IMR-90 (cell line): ENCODE results near the gene MRPL38. TPM values are rescaled to one million over a fixed set of nuclear protein-coding genes. Genes with fewer than 3 reads are reported as not detected.
A peak's percentile ranks its signal among the peaks of the same experiment; 100 is the strongest.

Experiments used
- ATAC-seq: fragments of 200-7000 bp; cut with Tn5 transposase; 2 replicates; pipeline ENCODE4 v1.9.1; 2020; ENCODE audit warnings: low read depth, mild to moderate bottlenecking, moderate library complexity
- BruUV-seq: library from RNA; stranded (reverse); fragments of 400-500 nt; replicated peaks from 2 replicates; lab custom pipeline; 2021; lab: Mats Ljungman, UMichigan
- CTCF ChIA-PET: fragments of 300-600 bp; formaldehyde crosslinking; extraction: SDS; loops from one replicate; lab custom pipeline; 2021; ENCODE audit warnings: antibody characterized with exemption; lab: Yijun Ruan, JAX
- POLR2A ChIA-PET: fragments of 300-600 bp; sonication (Branson Sonifier 250); formaldehyde crosslinking; loops from one replicate; lab custom pipeline; 2022; ENCODE audit warnings: antibody characterized with exemption; ENCODE audit not compliant: unreplicated experiment; lab: Charles Lee
- DNase-seq: peaks from one replicate; pipeline ENCODE4 v3.0.0; 2013
- H2AFZ ChIP-seq: replicated peaks from 2 replicates; pipeline ENCODE3; 2013; ENCODE audit warnings: low read length, mild to moderate bottlenecking; ENCODE audit not compliant: poor library complexity
- H2AK5ac ChIP-seq: 2 replicates; pipeline ENCODE4 v1.6.1; 2013; ENCODE audit warnings: low read depth, low read length, inconsistent platforms
- H2AK9ac ChIP-seq: replicated peaks from 2 replicates; pipeline ENCODE3; 2013; ENCODE audit warnings: mild to moderate bottlenecking, low read depth, low read length, moderate library complexity; ENCODE audit not compliant: poor library complexity
- H2BK120ac ChIP-seq: 2 replicates; pipeline ENCODE4 v1.6.1; 2013; ENCODE audit warnings: low read depth, low read length, inconsistent platforms
- H2BK15ac ChIP-seq: 3 replicates; pipeline ENCODE4 v1.6.1; 2013; ENCODE audit warnings: low read depth, low read length, inconsistent platforms
- H2BK20ac ChIP-seq: 2 replicates; pipeline ENCODE4 v1.6.1; 2013; ENCODE audit warnings: low read depth, mild to moderate bottlenecking, inconsistent platforms, low read length, moderate library complexity
- H2BK5ac ChIP-seq: 2 replicates; pipeline ENCODE4 v1.6.1; 2013; ENCODE audit warnings: mild to moderate bottlenecking, low read depth, low read length, inconsistent platforms; ENCODE audit not compliant: poor library complexity, severe bottlenecking
- H3K14ac ChIP-seq: replicated peaks from 2 replicates; pipeline ENCODE4 v1.6.1; 2013; ENCODE audit warnings: low read depth, low read length, inconsistent platforms
- H3K18ac ChIP-seq: 2 replicates; pipeline ENCODE4 v1.6.1; 2013; ENCODE audit warnings: low read depth, low read length, control low read depth
- H3K23ac ChIP-seq: 2 replicates; pipeline ENCODE4 v1.6.1; 2013; ENCODE audit warnings: low read depth, low read length, inconsistent platforms
- H3K27ac ChIP-seq: 2 replicates; pipeline ENCODE4 v1.5.1; 2013; ENCODE audit warnings: mild to moderate bottlenecking, control low read depth, low read length; ENCODE audit not compliant: insufficient read depth
- H3K27me3 ChIP-seq: 2 replicates; pipeline ENCODE4 v1.6.1; 2013; ENCODE audit warnings: low read length; ENCODE audit not compliant: control insufficient read depth, insufficient read depth
- H3K36me3 ChIP-seq: 2 replicates; pipeline ENCODE4 v1.6.1; 2013; ENCODE audit warnings: low read length, mixed read lengths; ENCODE audit not compliant: control insufficient read depth, insufficient read depth
- H3K4ac ChIP-seq: 2 replicates; pipeline ENCODE4 v1.6.1; 2013; ENCODE audit warnings: low read depth, low read length, inconsistent platforms
- H3K4me1 ChIP-seq: 2 replicates; pipeline ENCODE4 v1.6.1; 2013; ENCODE audit warnings: low read length, mixed read lengths; ENCODE audit not compliant: control insufficient read depth, insufficient read depth
- H3K4me2 ChIP-seq: 2 replicates; pipeline ENCODE4 v1.6.1; 2013; ENCODE audit warnings: low read depth, mild to moderate bottlenecking, control low read depth, low read length, moderate library complexity
- H3K4me3 ChIP-seq: 2 replicates; pipeline ENCODE4 v1.5.1; 2013; ENCODE audit warnings: low read depth, mild to moderate bottlenecking, control low read depth, low read length, moderate library complexity; ENCODE audit not compliant: insufficient read depth
- H3K56ac ChIP-seq: 2 replicates; pipeline ENCODE4 v1.6.1; 2013; ENCODE audit warnings: low read length, inconsistent platforms; ENCODE audit not compliant: insufficient read depth; ENCODE audit errors: extremely low read depth
- H3K79me1 ChIP-seq, 2 experiments: 2 replicates each; pipeline ENCODE4 v1.6.1; 2013; ENCODE audit warnings: low read length in 2 of 2, inconsistent platforms in 1 of 2, low read depth in 1 of 2
- H3K9ac ChIP-seq: 2 replicates; pipeline ENCODE4 v1.6.1; 2013; ENCODE audit warnings: low read depth, low read length, control low read depth
- H3K9me1 ChIP-seq: 2 replicates; pipeline ENCODE4 v1.6.1; 2013; ENCODE audit warnings: low read length, inconsistent platforms; ENCODE audit not compliant: insufficient read depth
- H3K9me3 ChIP-seq: 2 replicates; pipeline ENCODE4 v1.6.1; 2013; ENCODE audit warnings: low read length; ENCODE audit not compliant: control insufficient read depth, insufficient read depth
- H4K20me1 ChIP-seq: 2 replicates; pipeline ENCODE4 v1.6.1; 2013; ENCODE audit warnings: low read length, inconsistent platforms; ENCODE audit not compliant: insufficient read depth
- H4K5ac ChIP-seq: 2 replicates; pipeline ENCODE4 v1.6.1; 2013; ENCODE audit warnings: mild to moderate bottlenecking, low read depth, low read length, control low read depth
- H4K8ac ChIP-seq, 2 experiments: 2 replicates each; pipeline ENCODE4 v1.6.1; 2013; ENCODE audit warnings: low read depth in 2 of 2, low read length in 2 of 2, control low read depth in 1 of 2, inconsistent platforms in 1 of 2
- H4K91ac ChIP-seq: 2 replicates; pipeline ENCODE4 v1.6.1; 2013; ENCODE audit warnings: low read depth, low read length, inconsistent platforms; ENCODE audit not compliant: insufficient read depth
- BHLHE40 ChIP-seq: fragments of 150-350 bp; IDR thresholded peaks from 2 replicates; pipeline ENCODE4 v1.6.1; 2016; ENCODE audit warnings: mild to moderate bottlenecking, low read depth, low read length
- CEBPB ChIP-seq: IDR thresholded peaks from 2 replicates; pipeline ENCODE4 v1.6.1; 2012; ENCODE audit warnings: low read depth, low read length, improper control_type of control experiment
- CHD1 ChIP-seq: IDR thresholded peaks from 2 replicates; pipeline ENCODE4 v1.6.1; 2012; ENCODE audit warnings: low read depth, low read length, improper control_type of control experiment
- ELK1 ChIP-seq: fragments of 150-350 bp; IDR thresholded peaks from 2 replicates; pipeline ENCODE4 v1.6.1; 2016; ENCODE audit warnings: low read depth, mild to moderate bottlenecking, low read length, moderate library complexity, borderline replicate concordance
- FOS ChIP-seq: fragments of 150-350 bp; IDR thresholded peaks from 2 replicates; pipeline ENCODE4 v1.6.1; 2016; ENCODE audit warnings: low read depth, low read length
- MAFK ChIP-seq: IDR thresholded peaks from 2 replicates; pipeline ENCODE4 v1.6.1; 2012; ENCODE audit warnings: low read depth, low read length, improper control_type of control experiment
- MAZ ChIP-seq: IDR thresholded peaks from 2 replicates; pipeline ENCODE4 v1.6.1; 2012; ENCODE audit warnings: low read depth, mild to moderate bottlenecking, low read length, improper control_type of control experiment, moderate library complexity, borderline replicate concordance
- MXI1 ChIP-seq: IDR thresholded peaks from 2 replicates; pipeline ENCODE4 v1.6.1; 2012; ENCODE audit warnings: low read depth, mild to moderate bottlenecking, low read length, moderate library complexity, borderline replicate concordance
- POLR2A ChIP-seq: IDR thresholded peaks from 2 replicates; pipeline ENCODE4 v1.6.1; 2012; ENCODE audit warnings: mild to moderate bottlenecking, low read depth, low read length
- RAD21 ChIP-seq: IDR thresholded peaks from 2 replicates; pipeline ENCODE4 v1.6.1; 2012; ENCODE audit warnings: low read length, improper control_type of control experiment
- RCOR1 ChIP-seq: IDR thresholded peaks from 2 replicates; pipeline ENCODE4 v1.6.1; 2012; ENCODE audit warnings: mild to moderate bottlenecking, low read length, improper control_type of control experiment; ENCODE audit not compliant: insufficient replicate concordance
- RFX5 ChIP-seq: IDR thresholded peaks from 2 replicates; pipeline ENCODE4 v1.8.0; 2012; ENCODE audit warnings: low read depth, mild to moderate bottlenecking, low read length, moderate library complexity
- SMC3 ChIP-seq: fragments of 150-350 bp; IDR thresholded peaks from 2 replicates; pipeline ENCODE4 v1.6.1; 2016; ENCODE audit warnings: low read depth, mild to moderate bottlenecking, antibody characterized with exemption, low read length, moderate library complexity
- WGBS, 2 experiments: methylation state at CpG; one replicate each; pipeline versions ENCODE4 v1.1.5 to v1.1.7; 2013; ENCODE audit warnings: missing lambda C conversion rate in 2 of 2; ENCODE audit not compliant: insufficient read length in 1 of 2; ENCODE audit errors: extremely low coverage in 2 of 2; 5-methylcytosine and 5-hydroxymethylcytosine counted together
- dilution Hi-C: fragments of 300-500 bp; cut with HindIII; formaldehyde crosslinking; loops from one replicate; pipeline ENCODE4 v1.14.3; 2018; ENCODE audit warnings: low sequenced_read_pairs; ENCODE audit not compliant: unreplicated experiment
- in situ Hi-C: fragments of 300-500 bp; cut with MboI; formaldehyde crosslinking; loops from 3 replicates; pipeline ENCODE4 v1.14.3; 2019; ENCODE audit warnings: low sequenced_read_pairs, inconsistent platforms, mixed read lengths
- intact Hi-C: fragments of 100-400 bp; cut with micrococcal nuclease; formaldehyde crosslinking; loops from 2 replicates; pipeline ENCODE4 v1.10.0; 2022
- polyA plus RNA-seq, 3 experiments: library from polyadenylated mRNA; depleted of rRNA; stranded (reverse); fragments of >200 nt; gene quantifications; 2 replicates each; pipeline ENCODE4 v1.2.3, GENCODE V29; 2012; ENCODE audit warnings: low replicate concordance in 1 of 3
- total RNA-seq: library from RNA; depleted of rRNA; stranded (reverse); fragments of >200 nt; gene quantifications from 2 replicates; pipeline ENCODE4 v1.2.3, GENCODE V29; 2012
- TF ChIP-seq, protein P1 (sequence below): conservative IDR thresholded peaks from 2 replicates; pipeline ENCODE4 v1.5.1; 2012; ENCODE audit warnings: mild to moderate bottlenecking, low read depth, low read length, improper control_type of control experiment
- TF ChIP-seq, protein P2 (sequence below): fragments of 150-350 bp; IDR thresholded peaks from 2 replicates; pipeline ENCODE4 v1.6.1; 2017; ENCODE audit warnings: mild to moderate bottlenecking, antibody characterized with exemption, low read length, low read depth

The MRPL38 gene
- total and polyA plus RNA-seq, 2 of the 4 experiments (the other 2 are of a cell fraction), result 13.3 to 42.5 TPM

- Histone ChIP-seq H3K9me3 (no peaks in the 10 kb centered on the region), H4K8ac (no peak overlapping the region), H2AFZ (no peak overlapping the region), H3K79me1 (no peaks in the 10 kb centered on the region), H2AK9ac (peak overlapping the region; percentile 1), H3K27me3 (no peaks in the 10 kb centered on the region), H3K56ac (no peak overlapping the region), H3K4ac (no peak overlapping the region), H3K27ac (peak overlapping the region; percentile 31; the same call in 1 of the 2 replicates), H2AK5ac (no peak overlapping the region), H2BK120ac (no peak overlapping the region), H3K14ac (no peak overlapping the region), H4K5ac (no peak overlapping the region), H2BK20ac (no peak overlapping the region), H3K23ac (no peak overlapping the region), H4K91ac (no peak overlapping the region), H2BK15ac (no peak overlapping the region), H3K18ac (no peak overlapping the region), H3K4me1 (peaks cover 2% of the 10 kb centered on the region; the same call in 1 of the 2 replicates), H3K9me1 (peaks cover 4% of the 10 kb centered on the region; the same call in 1 of the 2 replicates), H3K4me3 (no peak overlapping the region), H3K4me2 (no peak overlapping the region), H4K20me1 (peaks cover 6% of the 10 kb centered on the region; the same call in 1 of the 2 replicates), H3K36me3 (peaks cover 56% of the 10 kb centered on the region), H2BK5ac (no peak overlapping the region), H3K9ac (no peak overlapping the region)
- ChIA-PET CTCF (no interaction called here), POLR2A (interaction anchor here (0.6 kb wide), 2 partner anchors 22 to 72 kb away, joined by 3 to 6 read pairs; partner anchors contain the start of gene TRIM47)
- TF ChIP-seq ELK1, result no peak
- no peak for TF ChIP-seq BHLHE40
- no peak for TF ChIP-seq SMC3
- no peak for TF ChIP-seq MXI1
- no peak for TF ChIP-seq CHD1
- no peak for TF ChIP-seq POLR2A
- TF ChIP-seq MAFK, result no peak
- no peak for TF ChIP-seq MAZ
- no peak for TF ChIP-seq RAD21
- no peak for TF ChIP-seq CEBPB
- TF ChIP-seq RFX5, result no peak
- TF ChIP-seq RCOR1, result no peak
- TF ChIP-seq, protein P1, sequence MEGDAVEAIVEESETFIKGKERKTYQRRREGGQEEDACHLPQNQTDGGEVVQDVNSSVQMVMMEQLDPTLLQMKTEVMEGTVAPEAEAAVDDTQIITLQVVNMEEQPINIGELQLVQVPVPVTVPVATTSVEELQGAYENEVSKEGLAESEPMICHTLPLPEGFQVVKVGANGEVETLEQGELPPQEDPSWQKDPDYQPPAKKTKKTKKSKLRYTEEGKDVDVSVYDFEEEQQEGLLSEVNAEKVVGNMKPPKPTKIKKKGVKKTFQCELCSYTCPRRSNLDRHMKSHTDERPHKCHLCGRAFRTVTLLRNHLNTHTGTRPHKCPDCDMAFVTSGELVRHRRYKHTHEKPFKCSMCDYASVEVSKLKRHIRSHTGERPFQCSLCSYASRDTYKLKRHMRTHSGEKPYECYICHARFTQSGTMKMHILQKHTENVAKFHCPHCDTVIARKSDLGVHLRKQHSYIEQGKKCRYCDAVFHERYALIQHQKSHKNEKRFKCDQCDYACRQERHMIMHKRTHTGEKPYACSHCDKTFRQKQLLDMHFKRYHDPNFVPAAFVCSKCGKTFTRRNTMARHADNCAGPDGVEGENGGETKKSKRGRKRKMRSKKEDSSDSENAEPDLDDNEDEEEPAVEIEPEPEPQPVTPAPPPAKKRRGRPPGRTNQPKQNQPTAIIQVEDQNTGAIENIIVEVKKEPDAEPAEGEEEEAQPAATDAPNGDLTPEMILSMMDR, result no peak
- TF ChIP-seq, protein P2, sequence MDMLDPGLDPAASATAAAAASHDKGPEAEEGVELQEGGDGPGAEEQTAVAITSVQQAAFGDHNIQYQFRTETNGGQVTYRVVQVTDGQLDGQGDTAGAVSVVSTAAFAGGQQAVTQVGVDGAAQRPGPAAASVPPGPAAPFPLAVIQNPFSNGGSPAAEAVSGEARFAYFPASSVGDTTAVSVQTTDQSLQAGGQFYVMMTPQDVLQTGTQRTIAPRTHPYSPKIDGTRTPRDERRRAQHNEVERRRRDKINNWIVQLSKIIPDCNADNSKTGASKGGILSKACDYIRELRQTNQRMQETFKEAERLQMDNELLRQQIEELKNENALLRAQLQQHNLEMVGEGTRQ, result no peak
- no peak for TF ChIP-seq FOS
- intact Hi-C loops (no loop called here), dilution Hi-C loops (no loop called here), in situ Hi-C loops (no loop called here)
- ATAC-seq, result peak; percentile 66
- 33% methylated on average over 3 of the region's 8 CpGs; no CpG with 5 or more reads in 1 of the 2 experiments for WGBS, 2 experiments
- BruUV-seq, result no TSS peak
- DNase-seq, result peak; percentile 18
These were observed 46.3 kb upstream of the MRPL38 start for GRCh38 chr17:75950855-75951554.
